LHCN-M2 (cell line): Measurements from ENCODE around the gene LDHD. TPM values are rescaled to one million over a fixed set of nuclear protein-coding genes. Genes with fewer than 3 reads are reported as not detected.

ENCODE experiments used
- DNase-seq: peaks from one replicate; pipeline ENCODE4 v3.0.0-alpha.2; 2012; ENCODE audit warnings: low read depth
- total RNA-seq: library from RNA; depleted of rRNA; stranded (reverse); fragments of >200 nt; gene quantifications from 2 replicates; pipeline ENCODE4 v1.2.3, GENCODE V29; 2014; rRNA removed

The LDHD gene
- total RNA-seq, 1 experiment from 2014 or later = 0.11 TPM

- no peak for DNase-seq
Observed at GRCh38 chr16:75063549-75064088, 53.0 kb downstream of the LDHD start.

- DNase-seq = no peak
Observed at GRCh38 chr16:75062976-75063346, 53.6 kb downstream of the LDHD start.

GRCh38 chr16:75062135-75062975 lies 54.2 kb downstream of the LDHD start:
- DNase-seq = no peak

Other genes starting within 250 kb of the LDHD start
- gene WDR59, start 131.7 kb downstream of the LDHD start, total RNA-seq = 10.0 and 10.6 TPM in 2 replicates
- gene ZNRF1, start 117.8 kb downstream of the LDHD start, total RNA-seq = 16.8 and 17.2 TPM in 2 replicates
- 11.9 and 13.0 TPM in 2 replicates for gene ZFP1, start 31.7 kb upstream of the LDHD start, total RNA-seq
- not detected in 2 replicates for gene CTRB2, start 90.4 kb upstream of the LDHD start, total RNA-seq
- gene CTRB1, start 102.2 kb upstream of the LDHD start, total RNA-seq = not detected in 2 replicates
- 67.9 and 96.1 TPM in 2 replicates for gene BCAR1, start 134.8 kb upstream of the LDHD start, total RNA-seq